Body of pancreas (tissue), 4 donors: ENCODE measurements around the gene ACER2.

ENCODE experiments used
- POLR2A ChIP-seq, 3 donors: fragments of 450-650 bp; IDR thresholded peaks; one replicate each; pipeline ENCODE4 v1.6.1; 2016; ENCODE audit warnings: antibody characterized with exemption in 3 of 3, mild to moderate bottlenecking in 2 of 3
- TF ChIP-seq, protein P1 (sequence below), 7 experiments: fragments of 450-650 bp in 4 of 7; fragments of 200-600 bp in 3 of 7; sonication (generic) in 3 of 7; IDR thresholded peaks; one replicate each; pipeline ENCODE4 v1.5.1; 2016 to 2019; ENCODE audit warnings: antibody characterized with exemption in 7 of 7

DNA sequence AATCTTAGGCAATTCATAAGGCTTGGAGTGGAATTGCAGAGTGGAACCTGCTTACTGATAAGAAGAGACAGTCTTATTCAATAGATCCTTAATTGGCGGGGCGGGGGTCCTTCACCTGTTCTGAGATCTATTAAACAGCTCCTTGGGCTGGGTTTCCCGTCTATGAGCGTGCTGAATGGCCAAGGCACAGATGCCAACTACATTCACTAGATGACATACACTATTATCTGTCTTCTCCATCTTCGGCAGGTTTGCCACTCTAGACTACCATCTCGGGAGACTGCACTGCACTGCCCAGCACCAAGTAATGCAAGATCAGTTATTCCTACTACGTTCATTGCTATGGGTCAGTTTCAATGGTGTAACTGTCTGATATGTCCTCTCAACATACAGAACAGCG is 81.5 kb downstream of the ACER2 start:
- TF ChIP-seq, protein P1, sequence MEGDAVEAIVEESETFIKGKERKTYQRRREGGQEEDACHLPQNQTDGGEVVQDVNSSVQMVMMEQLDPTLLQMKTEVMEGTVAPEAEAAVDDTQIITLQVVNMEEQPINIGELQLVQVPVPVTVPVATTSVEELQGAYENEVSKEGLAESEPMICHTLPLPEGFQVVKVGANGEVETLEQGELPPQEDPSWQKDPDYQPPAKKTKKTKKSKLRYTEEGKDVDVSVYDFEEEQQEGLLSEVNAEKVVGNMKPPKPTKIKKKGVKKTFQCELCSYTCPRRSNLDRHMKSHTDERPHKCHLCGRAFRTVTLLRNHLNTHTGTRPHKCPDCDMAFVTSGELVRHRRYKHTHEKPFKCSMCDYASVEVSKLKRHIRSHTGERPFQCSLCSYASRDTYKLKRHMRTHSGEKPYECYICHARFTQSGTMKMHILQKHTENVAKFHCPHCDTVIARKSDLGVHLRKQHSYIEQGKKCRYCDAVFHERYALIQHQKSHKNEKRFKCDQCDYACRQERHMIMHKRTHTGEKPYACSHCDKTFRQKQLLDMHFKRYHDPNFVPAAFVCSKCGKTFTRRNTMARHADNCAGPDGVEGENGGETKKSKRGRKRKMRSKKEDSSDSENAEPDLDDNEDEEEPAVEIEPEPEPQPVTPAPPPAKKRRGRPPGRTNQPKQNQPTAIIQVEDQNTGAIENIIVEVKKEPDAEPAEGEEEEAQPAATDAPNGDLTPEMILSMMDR (IDR thresholded peaks at IDR 0.05) = no peak
- TF ChIP-seq POLR2A (IDR thresholded peaks at IDR 0.05) = no peak
